Purkinje cell (primary cell): ENCODE data around the gene GSTO1. TPM values are rescaled to one million over a fixed set of nuclear protein-coding genes. Genes with fewer than 3 reads are reported as not detected.

Experiments used
- polyA plus RNA-seq: library from polyadenylated mRNA; unstranded; fragments of >200 nt; fragmentation: Nextera tagmentation; gene quantifications from 2 replicates; pipeline ENCODE4 v1.2.1, GENCODE V29; 2014

The GSTO1 gene
- polyA plus RNA-seq: 159 and 191 TPM in 2 replicates

DNA sequence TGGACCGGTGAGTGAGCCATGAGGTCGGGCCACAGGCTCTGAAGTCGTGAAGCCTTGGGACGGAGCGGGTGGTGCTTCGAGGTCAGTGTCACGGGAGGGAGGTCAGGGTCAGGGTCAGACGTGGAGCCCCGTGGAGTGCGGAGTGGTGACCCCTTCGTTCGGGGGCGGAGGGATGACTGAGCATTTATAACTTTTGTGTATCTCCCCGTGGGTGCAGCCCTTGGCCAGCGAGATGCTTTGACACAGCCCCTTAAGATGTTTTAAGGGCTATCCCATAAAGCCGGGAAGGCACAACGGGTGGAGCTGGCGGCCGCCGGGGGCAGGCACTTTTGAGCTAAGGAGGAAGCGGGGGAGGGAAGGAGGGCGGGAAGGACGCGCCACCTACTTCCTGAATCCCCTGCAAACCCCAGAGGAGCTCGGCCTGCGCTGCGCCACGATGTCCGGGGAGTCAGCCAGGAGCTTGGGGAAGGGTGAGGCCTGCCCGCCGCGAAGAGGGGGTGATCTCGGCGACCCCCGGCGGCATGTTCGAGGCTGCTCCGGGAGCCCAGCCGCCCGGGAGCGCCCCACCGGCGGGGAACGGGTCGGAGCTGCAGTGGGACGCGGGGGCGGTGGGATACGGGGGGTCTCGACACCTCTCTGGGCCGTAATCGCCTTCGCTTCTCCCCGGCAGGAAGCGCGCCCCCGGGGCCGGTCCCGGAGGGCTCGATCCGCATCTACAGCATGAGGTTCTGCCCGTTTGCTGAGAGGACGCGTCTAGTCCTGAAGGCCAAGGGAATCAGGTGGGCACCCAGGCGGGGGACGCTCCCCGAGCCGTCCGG is at the start of gene GSTO1:
TSS of gene GSTO1 (plus strand) at position 400 of the 818 bp plus-strand sequence. CDS start at position 437, 37 bp downstream.

DNA sequence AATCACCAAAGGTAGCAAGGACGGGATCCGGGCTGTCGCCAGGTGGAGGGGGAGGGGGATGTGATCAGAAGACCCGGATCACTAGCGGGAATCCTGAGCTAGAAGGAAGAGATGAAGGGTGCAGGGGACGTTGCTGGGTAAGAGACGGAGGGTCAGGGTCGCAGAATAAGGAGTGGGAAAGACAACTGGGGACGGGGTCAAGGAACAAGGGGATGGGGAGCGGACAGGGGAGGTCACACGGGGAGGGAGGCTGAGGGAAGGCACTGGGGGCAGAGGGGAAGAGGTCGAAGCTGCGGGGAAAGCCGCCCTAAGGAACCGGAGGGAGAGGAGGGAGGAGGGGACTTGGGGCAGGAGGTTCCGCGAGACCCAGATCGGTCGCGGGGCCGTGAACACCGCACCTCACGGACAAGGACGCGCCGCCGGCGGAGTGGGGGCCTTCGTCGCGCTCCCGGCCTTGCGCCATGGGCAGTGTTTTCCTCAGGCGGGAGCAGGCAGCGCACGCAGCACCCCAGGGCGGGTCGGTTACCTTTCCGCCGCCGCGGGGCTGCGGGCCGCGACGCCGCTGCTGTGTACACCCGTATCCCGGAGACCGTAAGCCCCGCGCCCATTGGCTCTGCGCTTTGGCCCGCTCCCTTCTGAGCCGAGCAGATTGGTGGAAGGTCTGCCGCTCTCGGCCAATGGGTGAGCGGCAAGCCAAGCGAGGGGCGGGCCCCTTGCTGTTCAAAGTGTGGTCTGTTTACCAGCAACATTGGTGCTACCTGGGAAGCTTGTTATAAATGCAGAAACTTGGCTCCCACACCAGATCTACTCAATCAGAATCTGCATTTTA is 22.7 kb upstream of the GSTO1 start, which contains the start of gene CFAP43:
TSS of gene CFAP43 (minus strand) at position 581 of the 829 bp plus-strand sequence. CDS start at position 463, 118 bp downstream.

DNA sequence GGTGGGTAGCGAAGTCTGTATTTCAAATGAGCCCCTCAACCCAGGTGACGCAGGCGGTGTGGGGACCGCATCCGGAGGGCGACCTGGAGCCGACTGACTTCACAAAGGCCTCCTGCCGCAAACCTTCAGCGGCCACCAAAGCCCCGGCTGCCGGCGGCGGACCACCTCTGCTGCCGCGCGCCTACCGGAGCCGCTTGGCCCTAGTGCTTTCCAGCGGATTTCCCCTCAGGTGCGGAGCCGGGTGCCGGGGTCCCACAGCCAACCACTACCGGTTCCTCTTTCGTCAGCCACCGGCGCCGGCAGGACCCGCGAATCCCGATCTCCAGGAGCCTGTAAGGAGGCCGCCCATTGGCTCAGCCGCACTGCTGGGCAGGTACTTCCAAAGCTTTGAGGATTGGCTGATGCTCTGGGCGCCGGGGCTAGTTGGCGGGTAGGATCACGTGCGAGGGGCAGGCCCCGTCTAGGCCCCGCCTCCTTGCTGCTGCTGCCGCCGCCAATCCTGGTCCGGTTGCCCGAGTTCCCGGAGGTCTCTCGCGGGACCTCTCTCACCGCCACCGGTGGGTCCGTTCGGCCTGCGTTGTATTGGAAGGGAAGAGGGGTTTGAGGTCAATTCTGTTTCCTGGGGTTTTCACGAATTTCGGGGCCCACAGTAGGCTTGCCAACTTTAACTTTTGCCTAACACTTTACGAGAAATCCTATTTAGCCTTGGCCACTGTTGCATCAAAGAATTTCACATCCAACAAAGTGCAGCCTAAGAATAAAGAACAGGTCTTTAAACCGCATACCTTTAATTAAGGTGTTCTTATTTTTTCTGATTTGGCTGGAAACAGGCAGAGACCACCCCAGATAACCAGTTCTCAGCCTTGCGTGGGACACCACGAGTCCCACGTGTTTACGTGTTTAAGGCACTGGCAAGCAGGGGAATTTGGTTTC is 14.3 kb downstream of the GSTO1 start, which contains the start of gene GSTO2:
TSS of gene GSTO2 (plus strand) at position 472 of the 933 bp plus-strand sequence. CDS start 5,732 bp downstream, outside the sequence.

Other genes with a start within 250 kb of the GSTO1 start
- gene COL17A1, start 169.0 kb upstream of the GSTO1 start, polyA plus RNA-seq: not detected in 2 replicates
- gene SFR1, start 132.7 kb upstream of the GSTO1 start, polyA plus RNA-seq: 15.8 and 19.0 TPM in 2 replicates
- 1.8 and 2.1 TPM in 2 replicates for gene CFAP43, start 22.5 kb upstream of the GSTO1 start, polyA plus RNA-seq
- gene GSTO2, start 14.3 kb downstream of the GSTO1 start, polyA plus RNA-seq: 26.0 and 36.3 TPM in 2 replicates
- gene ITPRIP, start 83.6 kb downstream of the GSTO1 start, polyA plus RNA-seq: 0.20 and 0.74 TPM in 2 replicates
- 0.23 and 0.57 TPM in 2 replicates for gene CFAP58, start 98.9 kb downstream of the GSTO1 start, polyA plus RNA-seq